DMS153 treated with DMSO at 0.1 percent for 48 hours (cell line): Measurements from ENCODE around the gene MB21D2.
"Not testable (repeated sequence)": the region's sequence is repeated elsewhere in the genome, so short reads cannot be mapped to it uniquely, and the experiment has no call there.

Source experiments
- DNase-seq: peaks from one replicate; lab custom pipeline; 2025; ENCODE audit not compliant: unreplicated experiment; lab: John Stamatoyannopoulos, UW

Gene MB21D2

GRCh38 chr3:192917404-192918274 lies at the start of gene MB21D2:
TSS of gene MB21D2 (minus strand) at chr3:192917856. CDS start at chr3:192917840, 16 bp downstream.
- peak; percentile 69 for DNase-seq

- DNase-seq, result not testable (repeated sequence)
These were observed 47.5 kb upstream of the MB21D2 start for GRCh38 chr3:192964959-192965719.

GRCh38 chr3:192959773-192960172 lies 42.1 kb upstream of the MB21D2 start:
- DNase-seq, result no peak

GRCh38 chr3:192958219-192958872 lies 40.7 kb upstream of the MB21D2 start:
- DNase-seq, result no peak

GRCh38 chr3:192957441-192958021 lies 39.9 kb upstream of the MB21D2 start:
- DNase-seq, result no peak

- no peak for DNase-seq
These were observed 36.3 kb upstream of the MB21D2 start for GRCh38 chr3:192953926-192954325.

GRCh38 chr3:192947421-192947820 lies 29.8 kb upstream of the MB21D2 start:
- no peak for DNase-seq

- no peak for DNase-seq
These were observed 25.7 kb upstream of the MB21D2 start for GRCh38 chr3:192943393-192943792.

- DNase-seq, result no peak
These were observed 25.0 kb upstream of the MB21D2 start for GRCh38 chr3:192942625-192943024.

GRCh38 chr3:192940129-192940528 lies 22.5 kb upstream of the MB21D2 start:
- DNase-seq, result no peak

GRCh38 chr3:192935441-192935840 lies 17.8 kb upstream of the MB21D2 start:
- no peak for DNase-seq

- DNase-seq, result no peak
These were observed 16.3 kb upstream of the MB21D2 start for GRCh38 chr3:192933779-192934460.

- DNase-seq, result no peak
These were observed 15.6 kb upstream of the MB21D2 start for GRCh38 chr3:192933259-192933658.

- no peak for DNase-seq
These were observed 14.2 kb upstream of the MB21D2 start for GRCh38 chr3:192931825-192932224.

GRCh38 chr3:192930577-192930976 lies 12.9 kb upstream of the MB21D2 start:
- DNase-seq, result no peak

GRCh38 chr3:192929755-192930547 lies 12.3 kb upstream of the MB21D2 start:
- no peak for DNase-seq

GRCh38 chr3:192929146-192929545 lies 11.5 kb upstream of the MB21D2 start:
- DNase-seq, result no peak

- DNase-seq, result peak; percentile 70
These were observed 11.1 kb upstream of the MB21D2 start for GRCh38 chr3:192928720-192929119.

- no peak for DNase-seq
These were observed 10.4 kb upstream of the MB21D2 start for GRCh38 chr3:192928016-192928415.

GRCh38 chr3:192927016-192927415 lies 9.4 kb upstream of the MB21D2 start:
- DNase-seq, result no peak
